ENCODE results near the gene METTL4. TPM values are rescaled to one million over a fixed set of nuclear protein-coding genes. Genes with fewer than 3 reads are reported as not detected.

The METTL4 gene
- total and polyA plus RNA-seq, 2 donors (not counting 3 experiments of a cell fraction or from before 2014, with no cell fraction given): 8.3 to 17.4 TPM

GRCh38 chr18:2513616-2514015, 57.7 kb downstream of the METTL4 start:
- H3K9me3 ChIP-seq (replicated peaks; ENCODE audit: control insufficient read depth, insufficient read depth, low read length): no peaks in the 10 kb centered on the region
- FAIRE-seq (no peak), DNase-seq (ENCODE audit: low read depth, low spot score) (no peak)
- intact Hi-C loops (cut with micrococcal nuclease): loop anchor here (10.0 kb wide), 1 partner anchor 99 kb away; no protein-coding TSS in a partner anchor
- H2AFZ ChIP-seq (ENCODE audit: low read depth, low read length): no peak overlapping the region
- H3K9me1 ChIP-seq (replicated peaks; ENCODE audit: control insufficient read depth, extremely low read depth, insufficient read depth, low read length): no peaks in the 10 kb centered on the region
- H3K36me3 ChIP-seq (ENCODE audit: control insufficient read depth in 2 of 2, extremely low read depth in 1 of 2, insufficient read depth in 2 of 2, low read length in 2 of 2): no peaks in the 10 kb centered on the region
- peaks cover 26% of the 10 kb centered on the region for H3K4me1 ChIP-seq (ENCODE audit: control insufficient read depth, extremely low read depth, insufficient read depth, low read length)
- H3K79me2 ChIP-seq (ENCODE audit: control insufficient read depth, insufficient read depth, low read length): no peaks in the 10 kb centered on the region
- no peak for TF ChIP-seq EZH2 (IDR thresholded peaks at IDR 0.05; ENCODE audit: borderline replicate concordance, low read depth, low read length, severe bottlenecking)
- POLR2A ChIA-PET: no interaction called here
- CTCF ChIA-PET: interaction anchor here (1.1 to 1.7 kb wide), 2 partner anchors 10 to 28 kb away, joined by 6 to 13 read pairs; no protein-coding TSS in a partner anchor
- no peak overlapping the region for H3K4me2 ChIP-seq (ENCODE audit: insufficient read depth, low read length)
- H4K20me1 ChIP-seq (replicated peaks; ENCODE audit: control insufficient read depth, extremely low read depth, insufficient read depth, low read length): no peaks in the 10 kb centered on the region
- dilution Hi-C loops (cut with MboI; ENCODE audit: extremely low pct_ligation_motif_present, low sequenced_read_pairs): no loop called here
- no TSS peak for BruUV-seq (replicated peaks)
- no peak overlapping the region for H3K27ac ChIP-seq (ENCODE audit: insufficient read depth, low read depth, low read length)
- no peak overlapping the region for H3K9ac ChIP-seq (replicated peaks; ENCODE audit: extremely low read depth, insufficient read depth, low read length)
- no peak overlapping the region for H3K4me3 ChIP-seq (replicated peaks in 1 of 3; ENCODE audit: insufficient read depth in 1 of 3, low read depth in 1 of 3, low read length in 3 of 3)
- H3K27me3 ChIP-seq (ENCODE audit: control insufficient read depth in 2 of 2, insufficient read depth in 2 of 2, low read length in 2 of 2): no peaks in the 10 kb centered on the region

DNA sequence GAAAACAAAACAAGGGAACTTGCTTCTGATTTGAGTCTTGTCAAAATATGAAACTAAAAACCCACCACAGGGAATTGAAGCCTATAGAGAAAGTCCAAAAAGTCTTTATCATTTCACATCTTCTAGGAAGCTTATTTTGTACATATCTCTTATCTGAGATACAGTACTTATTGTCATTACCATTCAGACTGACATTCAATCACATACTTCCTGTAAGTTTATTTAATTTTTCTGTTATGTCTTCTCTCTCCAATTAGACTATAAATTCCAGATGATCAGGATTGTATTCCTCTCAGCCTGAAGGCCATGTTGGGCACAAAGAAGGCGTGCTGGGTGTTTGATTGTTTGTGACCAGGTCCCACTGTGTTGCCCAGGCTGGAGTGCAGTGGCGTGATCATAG, 59.2 kb downstream of the METTL4 start:
- H3K27ac ChIP-seq (ENCODE audit: insufficient read depth, low read depth, low read length): no peak overlapping the region
- H3K36me3 ChIP-seq (ENCODE audit: control insufficient read depth in 2 of 2, extremely low read depth in 1 of 2, insufficient read depth in 2 of 2, low read length in 2 of 2): no peaks in the 10 kb centered on the region
- POLR2A ChIA-PET: no interaction called here
- H3K4me2 ChIP-seq (ENCODE audit: insufficient read depth, low read length): no peak overlapping the region
- H4K20me1 ChIP-seq (replicated peaks; ENCODE audit: control insufficient read depth, extremely low read depth, insufficient read depth, low read length): no peaks in the 10 kb centered on the region
- no peak for TF ChIP-seq POLR2A (IDR thresholded peaks at IDR 0.05; ENCODE audit: low read depth, low read length)
- no peak for TF ChIP-seq POLR2AphosphoS5 (IDR thresholded peaks at IDR 0.05; ENCODE audit: insufficient read depth, low read depth, low read length)
- TF ChIP-seq FOS (IDR thresholded peaks at IDR 0.05; ENCODE audit: borderline replicate concordance, insufficient read depth, low read length): no peak
- TF ChIP-seq, protein P1, sequence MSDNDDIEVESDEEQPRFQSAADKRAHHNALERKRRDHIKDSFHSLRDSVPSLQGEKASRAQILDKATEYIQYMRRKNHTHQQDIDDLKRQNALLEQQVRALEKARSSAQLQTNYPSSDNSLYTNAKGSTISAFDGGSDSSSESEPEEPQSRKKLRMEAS (IDR thresholded peaks at IDR 0.05; ENCODE audit: insufficient read depth, insufficient read length): no peak
- TF ChIP-seq, protein P2, sequence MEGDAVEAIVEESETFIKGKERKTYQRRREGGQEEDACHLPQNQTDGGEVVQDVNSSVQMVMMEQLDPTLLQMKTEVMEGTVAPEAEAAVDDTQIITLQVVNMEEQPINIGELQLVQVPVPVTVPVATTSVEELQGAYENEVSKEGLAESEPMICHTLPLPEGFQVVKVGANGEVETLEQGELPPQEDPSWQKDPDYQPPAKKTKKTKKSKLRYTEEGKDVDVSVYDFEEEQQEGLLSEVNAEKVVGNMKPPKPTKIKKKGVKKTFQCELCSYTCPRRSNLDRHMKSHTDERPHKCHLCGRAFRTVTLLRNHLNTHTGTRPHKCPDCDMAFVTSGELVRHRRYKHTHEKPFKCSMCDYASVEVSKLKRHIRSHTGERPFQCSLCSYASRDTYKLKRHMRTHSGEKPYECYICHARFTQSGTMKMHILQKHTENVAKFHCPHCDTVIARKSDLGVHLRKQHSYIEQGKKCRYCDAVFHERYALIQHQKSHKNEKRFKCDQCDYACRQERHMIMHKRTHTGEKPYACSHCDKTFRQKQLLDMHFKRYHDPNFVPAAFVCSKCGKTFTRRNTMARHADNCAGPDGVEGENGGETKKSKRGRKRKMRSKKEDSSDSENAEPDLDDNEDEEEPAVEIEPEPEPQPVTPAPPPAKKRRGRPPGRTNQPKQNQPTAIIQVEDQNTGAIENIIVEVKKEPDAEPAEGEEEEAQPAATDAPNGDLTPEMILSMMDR (IDR thresholded peaks at IDR 0.05; ENCODE audit: extremely low read depth in 1 of 2, insufficient read depth in 1 of 2, low read depth in 1 of 2, low read length in 2 of 2): no peak
- no peak for TF ChIP-seq GATA2 (IDR thresholded peaks at IDR 0.05; ENCODE audit: insufficient read depth, insufficient read length, low read depth, low read length)
- no peak for TF ChIP-seq MYC (IDR thresholded peaks at IDR 0.05; ENCODE audit: low read depth, low read length)
- TF ChIP-seq JUN (IDR thresholded peaks at IDR 0.05; ENCODE audit: borderline replicate concordance, insufficient read depth, insufficient read length, low read depth): no peak
- no peak for TF ChIP-seq EZH2 (IDR thresholded peaks at IDR 0.05; ENCODE audit: borderline replicate concordance, low read depth, low read length, severe bottlenecking)
- FAIRE-seq (no peak), DNase-seq (ENCODE audit: low read depth, low spot score) (no peak)
- no peak overlapping the region for H3K4me3 ChIP-seq (replicated peaks in 1 of 3; ENCODE audit: insufficient read depth in 1 of 3, low read depth in 1 of 3, low read length in 3 of 3)
- dilution Hi-C loops (cut with MboI; ENCODE audit: extremely low pct_ligation_motif_present, low sequenced_read_pairs) (no loop called here), intact Hi-C loops (cut with micrococcal nuclease) (loop anchor here (10.0 kb wide), 1 partner anchor 97 kb away; no protein-coding TSS in a partner anchor)
- peaks cover 26% of the 10 kb centered on the region for H3K4me1 ChIP-seq (ENCODE audit: control insufficient read depth, extremely low read depth, insufficient read depth, low read length)
- H2AFZ ChIP-seq (ENCODE audit: low read depth, low read length): no peak overlapping the region
- no peak overlapping the region for H3K9ac ChIP-seq (replicated peaks; ENCODE audit: extremely low read depth, insufficient read depth, low read length)
- BruUV-seq (replicated peaks): no TSS peak
- H3K9me3 ChIP-seq (replicated peaks; ENCODE audit: control insufficient read depth, insufficient read depth, low read length): no peaks in the 10 kb centered on the region
- no peaks in the 10 kb centered on the region for H3K9me1 ChIP-seq (replicated peaks; ENCODE audit: control insufficient read depth, extremely low read depth, insufficient read depth, low read length)
- H3K79me2 ChIP-seq (ENCODE audit: control insufficient read depth, insufficient read depth, low read length): no peaks in the 10 kb centered on the region
- no peaks in the 10 kb centered on the region for H3K27me3 ChIP-seq (ENCODE audit: control insufficient read depth in 2 of 2, insufficient read depth in 2 of 2, low read length in 2 of 2)
- CTCF ChIA-PET: interaction anchor here (1.2 kb wide), 1 partner anchor 30 kb away, joined by 3 read pairs; no protein-coding TSS in a partner anchor

Data from endothelial cell of umbilical vein (primary cell).